OCI-LY7 (cell line): ENCODE data around the gene RAP2B. TPM values are rescaled to one million over a fixed set of nuclear protein-coding genes. Genes with fewer than 3 reads are reported as not detected.

Experiments used
- BruUV-seq: library from RNA; stranded (reverse); fragments of 400-500 nt; replicated peaks from 2 replicates; lab custom pipeline; 2021; lab: Mats Ljungman, UMichigan
- CTCF ChIA-PET: fragments of 300-600 bp; sonication (Branson Sonifier 250); formaldehyde crosslinking; loops from one replicate; lab custom pipeline; 2022; ENCODE audit warnings: antibody characterized with exemption; ENCODE audit not compliant: unreplicated experiment; lab: Charles Lee
- POLR2A ChIA-PET: fragments of 300-600 bp; sonication (Branson Sonifier 250); formaldehyde crosslinking; loops from one replicate; lab custom pipeline; 2022; ENCODE audit warnings: antibody characterized with exemption; lab: Charles Lee
- DNase-seq: peaks from one replicate; pipeline ENCODE4 v3.0.0-alpha.2; 2015; ENCODE audit warnings: low spot score
- H2AFZ ChIP-seq: fragments of 200-600 bp; sonication (generic), shearing (Covaris generic); 2 replicates; pipeline ENCODE4 v1.6.1; 2014; ENCODE audit warnings: mild to moderate bottlenecking, antibody characterized with exemption, low read length, moderate library complexity
- H3K27ac ChIP-seq: fragments of 200-600 bp; sonication (generic); 2 replicates; pipeline ENCODE4 v1.5.1; 2014; ENCODE audit warnings: mixed run types, low read depth, mild to moderate bottlenecking, moderate library complexity, low read length, inconsistent platforms; ENCODE audit not compliant: poor library complexity, severe bottlenecking
- H3K36me3 ChIP-seq: fragments of 200-600 bp; sonication (generic); 2 replicates; pipeline ENCODE4 v1.6.1; 2014; ENCODE audit warnings: mild to moderate bottlenecking, antibody characterized with exemption, low read length, moderate library complexity, mixed read lengths; ENCODE audit not compliant: insufficient read depth
- H3K4me1 ChIP-seq: fragments of 200-600 bp; sonication (generic); 2 replicates; pipeline ENCODE4 v1.5.1; 2014; ENCODE audit warnings: mild to moderate bottlenecking, low read length; ENCODE audit not compliant: insufficient read depth, poor library complexity, severe bottlenecking
- H3K4me2 ChIP-seq: fragments of 200-600 bp; sonication (generic); 2 replicates; pipeline ENCODE4 v1.6.1; 2014; ENCODE audit warnings: mild to moderate bottlenecking, low read length
- H3K4me3 ChIP-seq: fragments of 200-600 bp; sonication (generic); 2 replicates; pipeline ENCODE4 v1.5.1; 2014; ENCODE audit warnings: mild to moderate bottlenecking, low read depth, low read length; ENCODE audit not compliant: poor library complexity, severe bottlenecking
- H3K79me2 ChIP-seq: fragments of 200-600 bp; sonication (generic); 2 replicates; pipeline ENCODE4 v1.6.1; 2016; ENCODE audit warnings: low read depth, mild to moderate bottlenecking, low read length, moderate library complexity, mixed read lengths; ENCODE audit not compliant: insufficient read depth
- H3K9me2 ChIP-seq: fragments of 200-600 bp; sonication (generic); 2 replicates; pipeline ENCODE4 v1.6.1; 2016; ENCODE audit warnings: mild to moderate bottlenecking, low read length, mixed read lengths; ENCODE audit not compliant: insufficient read depth
- H3K9me3 ChIP-seq: fragments of 200-600 bp; sonication (generic); 2 replicates; pipeline ENCODE4 v1.6.1; 2014; ENCODE audit warnings: mild to moderate bottlenecking, mixed run types, low read length, mixed read lengths
- H4K20me1 ChIP-seq: fragments of 200-600 bp; sonication (generic); 2 replicates; pipeline ENCODE4 v1.6.1; 2014; ENCODE audit warnings: mild to moderate bottlenecking, antibody characterized with exemption, low read length, moderate library complexity, mixed read lengths; ENCODE audit not compliant: insufficient read depth
- EZH2phosphoT487 ChIP-seq: fragments of 200-600 bp; sonication (generic); IDR thresholded peaks from 2 replicates; pipeline ENCODE4 v1.6.1; 2018; ENCODE audit warnings: low read depth, borderline replicate concordance, mild to moderate bottlenecking, mixed run types, antibody characterized with exemption, low read length, moderate library complexity, mixed read lengths
- intact Hi-C: fragments of 100-400 bp; cut with micrococcal nuclease; formaldehyde crosslinking; loops from one replicate; pipeline ENCODE4 v1.10.0; 2022; ENCODE audit not compliant: unreplicated experiment
- total RNA-seq, 2 experiments: library from RNA; depleted of rRNA in 1 of 2; stranded (reverse); fragments of >200 nt in 1 of 2; shearing (Covaris generic) in 1 of 2; gene quantifications; 2 replicates each; pipeline ENCODE4 v1.2.3, GENCODE V29; 2014 to 2022
- TF ChIP-seq, protein P1 (sequence below): fragments of 200-600 bp; sonication (generic); conservative IDR thresholded peaks from 2 replicates; pipeline ENCODE4 v1.5.1; 2014; ENCODE audit warnings: mild to moderate bottlenecking, antibody characterized with exemption, low read length, moderate library complexity, mixed read lengths

RAP2B gene
- total RNA-seq, 2 experiments from 2014 or later: 11.3 to 15.1 TPM

DNA sequence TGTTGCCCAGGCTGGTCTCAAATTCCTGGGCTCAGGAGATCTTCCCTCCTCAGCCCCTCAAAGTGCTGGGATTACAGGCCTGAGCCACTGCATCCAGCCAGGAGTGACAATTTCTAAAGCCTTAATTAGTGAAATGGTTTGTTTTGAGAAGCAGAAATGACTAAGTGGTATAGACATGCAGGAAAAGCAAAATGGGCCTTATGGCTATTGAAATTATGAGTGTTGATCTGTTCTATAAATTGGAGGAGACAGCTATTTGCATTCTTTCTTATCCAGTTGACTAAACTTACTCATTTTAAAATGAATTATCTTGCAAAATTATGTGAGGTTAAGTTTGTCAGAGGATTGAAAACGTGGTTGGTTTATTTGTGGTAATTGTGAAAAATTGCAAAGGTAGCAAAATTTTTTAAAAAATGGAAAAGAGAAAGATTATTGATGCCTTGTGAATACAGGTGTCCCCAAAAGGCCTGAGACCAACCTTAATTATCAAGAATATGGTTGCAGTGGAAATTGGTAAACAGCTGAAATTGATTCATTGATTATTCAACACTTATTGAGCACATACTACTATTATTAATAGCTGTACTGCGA, 7.9 kb downstream of the RAP2B start:
- CTCF ChIA-PET: no interaction called here
- DNase-seq: no peak
- Histone ChIP-seq H3K79me2 (peaks cover 24% of the 10 kb centered on the region), H3K4me1 (peaks cover 18% of the 10 kb centered on the region), H3K27ac (no peak overlapping the region), H3K9me3 (no peaks in the 10 kb centered on the region), H3K4me3 (no peak overlapping the region), H2AFZ (no peak overlapping the region), H3K36me3 (peaks cover 22% of the 10 kb centered on the region), H3K9me2 (no peaks in the 10 kb centered on the region), H3K4me2 (no peak overlapping the region), H4K20me1 (peaks cover 20% of the 10 kb centered on the region)
- POLR2A ChIA-PET: interaction anchor here (0.7 to 3.7 kb wide), 2 partner anchors 8 to 953 kb away, joined by 3 to 33 read pairs; partner anchors contain the start of gene RAP2B
- BruUV-seq: no TSS peak
- TF ChIP-seq, protein P1, sequence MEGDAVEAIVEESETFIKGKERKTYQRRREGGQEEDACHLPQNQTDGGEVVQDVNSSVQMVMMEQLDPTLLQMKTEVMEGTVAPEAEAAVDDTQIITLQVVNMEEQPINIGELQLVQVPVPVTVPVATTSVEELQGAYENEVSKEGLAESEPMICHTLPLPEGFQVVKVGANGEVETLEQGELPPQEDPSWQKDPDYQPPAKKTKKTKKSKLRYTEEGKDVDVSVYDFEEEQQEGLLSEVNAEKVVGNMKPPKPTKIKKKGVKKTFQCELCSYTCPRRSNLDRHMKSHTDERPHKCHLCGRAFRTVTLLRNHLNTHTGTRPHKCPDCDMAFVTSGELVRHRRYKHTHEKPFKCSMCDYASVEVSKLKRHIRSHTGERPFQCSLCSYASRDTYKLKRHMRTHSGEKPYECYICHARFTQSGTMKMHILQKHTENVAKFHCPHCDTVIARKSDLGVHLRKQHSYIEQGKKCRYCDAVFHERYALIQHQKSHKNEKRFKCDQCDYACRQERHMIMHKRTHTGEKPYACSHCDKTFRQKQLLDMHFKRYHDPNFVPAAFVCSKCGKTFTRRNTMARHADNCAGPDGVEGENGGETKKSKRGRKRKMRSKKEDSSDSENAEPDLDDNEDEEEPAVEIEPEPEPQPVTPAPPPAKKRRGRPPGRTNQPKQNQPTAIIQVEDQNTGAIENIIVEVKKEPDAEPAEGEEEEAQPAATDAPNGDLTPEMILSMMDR: no peak
- no peak for TF ChIP-seq EZH2phosphoT487
- intact Hi-C loops: no loop called here

DNA sequence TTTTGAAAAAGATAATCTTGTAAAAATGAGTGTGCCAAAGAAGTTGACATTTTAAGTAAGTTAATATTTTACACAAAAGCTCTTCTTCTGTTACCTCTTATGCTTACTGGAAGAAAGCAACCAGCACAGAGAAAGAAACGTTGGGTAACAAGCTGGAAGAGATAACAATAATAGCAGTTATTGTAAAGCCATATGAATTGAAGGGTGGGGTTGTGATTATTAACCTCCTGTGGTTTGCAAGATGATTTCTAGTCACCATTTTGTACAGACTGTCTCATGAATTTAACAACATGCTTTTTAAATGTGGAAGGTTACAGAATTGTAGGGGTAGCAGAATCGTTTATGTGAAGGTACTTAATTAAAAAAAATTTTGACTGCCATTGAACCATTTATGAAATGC, 9.2 kb downstream of the RAP2B start:
- TF ChIP-seq, protein P1: no peak
- TF ChIP-seq EZH2phosphoT487: no peak
- intact Hi-C loops: no loop called here
- Histone ChIP-seq H3K4me1 (peaks cover 4% of the 10 kb centered on the region), H2AFZ (no peak overlapping the region), H3K27ac (no peak overlapping the region), H3K9me2 (no peaks in the 10 kb centered on the region), H3K4me2 (no peak overlapping the region), H3K36me3 (peaks cover 13% of the 10 kb centered on the region), H3K9me3 (no peaks in the 10 kb centered on the region), H3K79me2 (peaks cover 10% of the 10 kb centered on the region), H3K4me3 (no peak overlapping the region), H4K20me1 (peaks cover 7% of the 10 kb centered on the region)
- BruUV-seq: no TSS peak
- POLR2A ChIA-PET: interaction anchor here (0.6 to 3.7 kb wide), 5 partner anchors 10 to 1261 kb away, joined by 3 to 33 read pairs (median 3); partner anchors contain the start of gene RAP2B
- CTCF ChIA-PET: no interaction called here
- DNase-seq: no peak

DNA sequence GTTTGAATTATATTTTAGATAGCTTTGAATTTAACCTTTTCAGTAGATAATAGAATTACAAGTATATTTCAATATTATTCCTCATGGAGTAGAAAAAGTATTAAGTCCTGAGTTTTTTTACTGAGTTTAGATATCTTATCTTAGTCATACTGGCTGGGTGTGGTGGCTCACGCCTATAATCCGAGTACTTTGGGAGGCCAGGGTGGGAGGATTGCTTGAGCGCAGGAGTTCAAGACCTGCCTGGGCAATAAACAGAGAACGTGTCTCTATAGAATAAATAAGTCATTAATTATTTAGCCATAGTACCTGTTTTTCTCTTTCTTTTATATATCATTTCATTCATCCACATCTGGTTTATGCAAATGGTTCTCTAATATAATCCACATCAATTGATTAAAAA, 9.9 kb downstream of the RAP2B start:
- no peak overlapping the region for H2AFZ ChIP-seq
- H4K20me1 ChIP-seq: no peaks in the 10 kb centered on the region
- POLR2A ChIA-PET: interaction anchor here (0.9 to 3.7 kb wide), 3 partner anchors 11 to 85 kb away, joined by 3 to 33 read pairs (median 5); partner anchors contain the start of gene RAP2B
- CTCF ChIA-PET: no interaction called here
- peaks cover 6% of the 10 kb centered on the region; the same call in 1 of the 2 replicates for H3K36me3 ChIP-seq
- no peak overlapping the region for H3K4me2 ChIP-seq
- no TSS peak for BruUV-seq
- no peaks in the 10 kb centered on the region for H3K9me2 ChIP-seq
- no peak overlapping the region for H3K27ac ChIP-seq
- TF ChIP-seq, protein P1: no peak
- TF ChIP-seq EZH2phosphoT487: no peak
- no peak for DNase-seq
- H3K4me3 ChIP-seq: no peak overlapping the region
- no peaks in the 10 kb centered on the region for H3K9me3 ChIP-seq
- intact Hi-C loops: no loop called here
- H3K79me2 ChIP-seq: peaks cover 4% of the 10 kb centered on the region; the same call in 1 of the 2 replicates
- H3K4me1 ChIP-seq: no peaks in the 10 kb centered on the region
